ENCODE results near the gene SLC44A3. TPM values are rescaled to one million over a fixed set of nuclear protein-coding genes. Genes with fewer than 3 reads are reported as not detected.

SLC44A3 gene
- total and polyA plus RNA-seq, 5 donors from 2014 or later, result not detected

DNA sequence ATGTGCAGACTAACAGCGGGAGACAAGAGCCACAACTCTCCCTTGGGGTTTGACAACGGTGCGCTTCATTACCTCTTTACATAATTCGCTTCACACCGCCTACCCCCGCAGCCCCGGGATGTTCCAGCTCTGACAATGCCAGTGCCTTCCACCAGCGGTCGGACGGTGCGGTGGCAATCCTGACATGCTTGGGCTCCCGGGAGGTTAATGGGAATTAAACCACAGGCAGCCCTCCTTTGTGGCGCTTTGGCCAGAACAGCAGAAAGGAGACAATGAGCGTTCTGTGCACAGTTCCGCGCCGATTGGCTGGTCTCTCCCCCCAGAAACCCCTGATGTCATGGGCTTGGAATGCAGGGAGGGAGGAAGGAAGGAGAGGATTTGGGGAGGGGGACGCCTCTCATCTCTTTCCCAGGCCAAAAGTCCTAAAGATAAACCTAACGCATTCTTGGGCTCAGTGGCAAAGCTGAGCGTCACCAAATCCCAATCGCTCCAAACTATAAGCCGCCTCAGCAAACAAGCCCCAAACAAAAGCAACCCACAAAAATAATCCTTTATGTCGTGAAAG is 105.5 kb downstream of the SLC44A3 start:
- H3K4me1 Mint-ChIP-seq, result peaks cover 0 to 22% (median 12%) of the 10 kb centered on the region in 4 donors
- Histone ChIP-seq H3K27ac (ENCODE audit: insufficient read depth, low read length, poor library complexity, severe bottlenecking) (no peak overlapping the region), H3K9me3 (ENCODE audit: control insufficient read depth in 2 of 2, low read length in 2 of 2) (no peaks in the 10 kb centered on the region), H3K27me3 (ENCODE audit: control insufficient read depth, insufficient read depth, low read length) (peaks cover 24% of the 10 kb centered on the region), H3K4me3 (ENCODE audit: low read depth, low read length) (peak overlapping the region; percentile 32), H3K4me1 (ENCODE audit: control insufficient read depth, insufficient read depth, low read length, poor library complexity, severe bottlenecking) (peaks cover 13% of the 10 kb centered on the region), H3K36me3 (ENCODE audit: control insufficient read depth, insufficient read depth, low read length) (no peaks in the 10 kb centered on the region)
- ATAC-seq (ENCODE audit: low read depth in 2 of 2) (no peak), DNase-seq (no peak)
- peaks cover 83% of the 10 kb centered on the region for H3K27me3 Mint-ChIP-seq
- peaks cover 0 to 4% (median 0%) of the 10 kb centered on the region in 7 donors for H3K9me3 Mint-ChIP-seq
- H3K4me3 Mint-ChIP-seq, result peak overlapping the region; percentile 59 to 89 (median 85)
- H3K27ac Mint-ChIP-seq, result no peak overlapping the region
- no peaks in the 10 kb centered on the region for H3K36me3 Mint-ChIP-seq

GRCh38 chr1:94926126-94926914 is 106.2 kb downstream of the SLC44A3 start:
- H3K9me3 Mint-ChIP-seq, result peaks cover 0 to 4% (median 0%) of the 10 kb centered on the region in 7 donors
- H3K27ac Mint-ChIP-seq, result no peak overlapping the region
- peaks cover 13% of the 10 kb centered on the region for H3K4me1 ChIP-seq (ENCODE audit: control insufficient read depth, insufficient read depth, low read length, poor library complexity, severe bottlenecking)
- H3K36me3 ChIP-seq (ENCODE audit: control insufficient read depth, insufficient read depth, low read length), result no peaks in the 10 kb centered on the region
- H3K27me3 Mint-ChIP-seq, result peaks cover 83% of the 10 kb centered on the region
- peak overlapping the region; percentile 59 to 89 (median 85) for H3K4me3 Mint-ChIP-seq
- H3K27ac ChIP-seq (ENCODE audit: insufficient read depth, low read length, poor library complexity, severe bottlenecking), result no peak overlapping the region
- H3K4me3 ChIP-seq (ENCODE audit: low read depth, low read length), result no peak overlapping the region
- H3K9me3 ChIP-seq (ENCODE audit: control insufficient read depth in 2 of 2, low read length in 2 of 2), result no peaks in the 10 kb centered on the region
- H3K36me3 Mint-ChIP-seq, result no peaks in the 10 kb centered on the region
- DNase-seq (peak in 2 of 3 donors; percentile 17 to 37), ATAC-seq (ENCODE audit: low read depth in 2 of 2) (peak; percentile 17 to 21)
- peaks cover 0 to 22% (median 12%) of the 10 kb centered on the region in 4 donors for H3K4me1 Mint-ChIP-seq
- H3K27me3 ChIP-seq (ENCODE audit: control insufficient read depth, insufficient read depth, low read length), result peaks cover 24% of the 10 kb centered on the region

DNA sequence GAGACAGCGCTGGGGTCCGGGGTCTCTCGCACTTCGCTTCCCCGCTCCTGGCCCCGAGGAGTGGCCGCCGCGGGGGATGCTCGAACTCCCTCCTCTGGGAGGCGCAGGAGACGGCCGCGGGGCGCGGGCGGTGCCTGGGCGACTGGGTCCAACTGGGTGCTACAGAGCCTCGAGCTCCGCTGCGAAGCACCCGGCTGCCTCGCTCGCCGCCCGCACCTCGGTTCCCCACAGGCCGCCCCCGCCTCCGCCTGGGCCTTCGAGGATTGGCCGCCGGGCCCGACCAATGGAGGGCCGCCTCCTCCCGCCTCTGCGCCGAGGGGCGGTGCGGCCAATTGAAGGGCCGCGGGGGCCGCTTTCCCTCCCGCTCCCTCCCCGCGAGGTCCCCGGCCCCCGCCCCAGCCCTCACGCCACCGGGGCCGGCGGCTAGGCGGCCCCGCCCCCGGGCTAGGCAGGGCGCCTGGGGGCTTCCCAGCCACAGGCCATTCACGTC is 106.8 kb downstream of the SLC44A3 start, which contains the start of gene CNN3:
Gene CNN3 (minus strand): TSS at position 196 of the 490 bp plus-strand sequence. CDS start 216 bp downstream, outside the sequence.
- Histone ChIP-seq H3K36me3 (ENCODE audit: control insufficient read depth, insufficient read depth, low read length) (no peaks in the 10 kb centered on the region), H3K27me3 (ENCODE audit: control insufficient read depth, insufficient read depth, low read length) (peaks cover 24% of the 10 kb centered on the region)
- H3K27me3 Mint-ChIP-seq, result peaks cover 86% of the 10 kb centered on the region

DNA sequence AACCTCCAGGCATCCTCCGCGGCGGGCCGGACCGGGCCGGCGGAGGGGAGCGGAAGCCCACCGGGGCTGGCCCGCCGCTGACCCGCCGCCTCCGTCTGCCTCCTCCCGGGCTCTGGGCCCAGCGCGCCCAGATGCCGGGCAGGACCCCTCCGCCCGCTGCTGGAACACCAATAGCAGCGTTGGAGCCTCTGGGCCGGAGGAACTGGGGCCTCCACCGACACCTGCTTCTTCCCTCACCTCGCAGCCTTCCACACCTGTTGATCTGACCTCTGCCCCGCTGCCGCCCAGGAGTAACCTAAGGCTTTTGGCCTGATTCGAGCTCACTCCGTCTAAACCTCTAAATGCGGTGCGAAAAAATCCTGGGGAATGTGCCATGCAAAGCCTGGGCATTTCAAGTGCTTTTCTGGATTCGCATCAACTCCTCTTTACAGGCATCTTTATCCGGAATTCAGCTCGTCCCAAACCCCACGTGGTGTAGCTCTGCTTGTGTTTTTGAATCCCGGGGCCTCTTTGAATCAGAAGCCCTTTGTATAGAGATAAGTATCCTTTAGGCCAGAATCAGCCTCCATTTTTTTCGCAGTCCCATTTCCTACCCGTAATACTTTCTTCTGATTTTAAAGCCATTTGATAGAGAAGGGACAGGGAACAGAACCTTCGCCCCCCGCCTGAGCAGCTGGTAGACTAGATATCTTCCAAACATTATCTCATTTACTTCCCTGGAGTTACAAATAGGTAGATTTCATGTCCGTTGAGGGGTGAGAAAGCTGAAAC is 107.4 kb downstream of the SLC44A3 start:
- H3K27ac ChIP-seq (ENCODE audit: insufficient read depth, low read length, poor library complexity, severe bottlenecking), result no peak overlapping the region
- H3K27me3 Mint-ChIP-seq, result peaks cover 82% of the 10 kb centered on the region
- H3K4me3 Mint-ChIP-seq, result peak overlapping the region; percentile 86 to 93 (median 90)
- ATAC-seq (ENCODE audit: low read depth in 2 of 2) (no peak), DNase-seq (peak in 1 of 3 donors; percentile 13)
- no peak overlapping the region for H3K4me3 ChIP-seq (ENCODE audit: low read depth, low read length)
- no peaks in the 10 kb centered on the region for H3K36me3 ChIP-seq (ENCODE audit: control insufficient read depth, insufficient read depth, low read length)
- no peaks in the 10 kb centered on the region for H3K36me3 Mint-ChIP-seq
- peaks cover 13% of the 10 kb centered on the region for H3K4me1 ChIP-seq (ENCODE audit: control insufficient read depth, insufficient read depth, low read length, poor library complexity, severe bottlenecking)
- peak overlapping the region in 1 of 3 donors; percentile 44 for H3K27ac Mint-ChIP-seq
- peaks cover 0 to 4% (median 0%) of the 10 kb centered on the region in 7 donors for H3K9me3 Mint-ChIP-seq
- H3K4me1 Mint-ChIP-seq, result peaks cover 0 to 22% (median 12%) of the 10 kb centered on the region in 4 donors
- H3K27me3 ChIP-seq (ENCODE audit: control insufficient read depth, insufficient read depth, low read length), result peaks cover 24% of the 10 kb centered on the region
- H3K9me3 ChIP-seq (ENCODE audit: control insufficient read depth in 2 of 2, low read length in 2 of 2), result no peaks in the 10 kb centered on the region

More for the DNA sequence above, 106.8 kb downstream of the SLC44A3 start, which contains the start of gene CNN3:
- ATAC-seq (ENCODE audit: low read depth in 2 of 2), result peak; percentile 73 to 83
- H3K9me3 ChIP-seq (ENCODE audit: control insufficient read depth in 2 of 2, low read length in 2 of 2), result no peaks in the 10 kb centered on the region
- peak; percentile 43 to 68 (median 48) for DNase-seq
- H3K4me3 Mint-ChIP-seq, result peak within 1 kb of the TSS; percentile 88 to 93 (median 90)
- peaks cover 0 to 4% (median 0%) of the 10 kb centered on the region in 7 donors for H3K9me3 Mint-ChIP-seq
- no peak within 1 kb of the TSS for H3K4me3 ChIP-seq (ENCODE audit: low read depth, low read length)
- no peaks in the 10 kb centered on the region for H3K36me3 Mint-ChIP-seq
- peak within 1 kb of the TSS in 1 of 3 donors; percentile 44 for H3K27ac Mint-ChIP-seq
- no peak within 1 kb of the TSS for H3K27ac ChIP-seq (ENCODE audit: insufficient read depth, low read length, poor library complexity, severe bottlenecking)
- peaks cover 13% of the 10 kb centered on the region for H3K4me1 ChIP-seq (ENCODE audit: control insufficient read depth, insufficient read depth, low read length, poor library complexity, severe bottlenecking)
- peaks cover 0 to 22% (median 12%) of the 10 kb centered on the region in 4 donors for H3K4me1 Mint-ChIP-seq

GRCh38 chr1:94928293-94928939 is 108.3 kb downstream of the SLC44A3 start:
- peaks cover 0 to 4% (median 0%) of the 10 kb centered on the region in 7 donors for H3K9me3 Mint-ChIP-seq
- H3K27me3 ChIP-seq (ENCODE audit: control insufficient read depth, insufficient read depth, low read length), result peaks cover 24% of the 10 kb centered on the region
- no peaks in the 10 kb centered on the region for H3K36me3 ChIP-seq (ENCODE audit: control insufficient read depth, insufficient read depth, low read length)
- H3K4me1 ChIP-seq (ENCODE audit: control insufficient read depth, insufficient read depth, low read length, poor library complexity, severe bottlenecking), result peaks cover 13% of the 10 kb centered on the region
- H3K27ac Mint-ChIP-seq, result no peak overlapping the region
- DNase-seq (no peak), ATAC-seq (ENCODE audit: low read depth in 2 of 2) (no peak)
- H3K27ac ChIP-seq (ENCODE audit: insufficient read depth, low read length, poor library complexity, severe bottlenecking), result no peak overlapping the region
- H3K36me3 Mint-ChIP-seq, result no peaks in the 10 kb centered on the region
- H3K4me3 Mint-ChIP-seq, result peak overlapping the region in 2 of 4 donors; percentile 86 to 89
- peaks cover 74% of the 10 kb centered on the region for H3K27me3 Mint-ChIP-seq
- no peaks in the 10 kb centered on the region for H3K9me3 ChIP-seq (ENCODE audit: control insufficient read depth in 2 of 2, low read length in 2 of 2)
- peaks cover 0 to 22% (median 10%) of the 10 kb centered on the region in 4 donors for H3K4me1 Mint-ChIP-seq
- no peak overlapping the region for H3K4me3 ChIP-seq (ENCODE audit: low read depth, low read length)

GRCh38 chr1:94929351-94930217 is 109.4 kb downstream of the SLC44A3 start:
- Mint-ChIP-seq H3K4me1 (peaks cover 0 to 22% (median 10%) of the 10 kb centered on the region in 4 donors), H3K27ac (no peak overlapping the region), H3K36me3 (no peaks in the 10 kb centered on the region), H3K4me3 (no peak overlapping the region), H3K9me3 (peaks cover 0 to 3% (median 0%) of the 10 kb centered on the region in 7 donors), H3K27me3 (peaks cover 63% of the 10 kb centered on the region)
- H3K36me3 ChIP-seq (ENCODE audit: control insufficient read depth, insufficient read depth, low read length), result no peaks in the 10 kb centered on the region
- H3K4me3 ChIP-seq (ENCODE audit: low read depth, low read length), result no peak overlapping the region
- H3K9me3 ChIP-seq (ENCODE audit: control insufficient read depth in 2 of 2, low read length in 2 of 2), result no peaks in the 10 kb centered on the region
- DNase-seq (no peak), ATAC-seq (ENCODE audit: low read depth in 2 of 2) (no peak)
- H3K4me1 ChIP-seq (ENCODE audit: control insufficient read depth, insufficient read depth, low read length, poor library complexity, severe bottlenecking), result peaks cover 13% of the 10 kb centered on the region
- no peak overlapping the region for H3K27ac ChIP-seq (ENCODE audit: insufficient read depth, low read length, poor library complexity, severe bottlenecking)
- peaks cover 20% of the 10 kb centered on the region for H3K27me3 ChIP-seq (ENCODE audit: control insufficient read depth, insufficient read depth, low read length)

Data from CD4-positive, CD25-positive, alpha-beta regulatory T cell (primary cell).